Activated CD8-positive, alpha-beta memory T cell treated with anti-CD3 and anti-CD28 coated beads, Interleukin-2, amount 10 ng/mL, durations not matched to agents 7 days and 5 days (primary cell): Measurements from ENCODE around the gene UBE2K. TPM values are rescaled to one million over a fixed set of nuclear protein-coding genes. Genes with fewer than 3 reads are reported as not detected.
"Not testable (repeated sequence)": the region's sequence is repeated elsewhere in the genome, so short reads cannot be mapped to it uniquely, and the experiment has no call there.

Experiments
- ATAC-seq: fragments of 150-1000 bp; cut with Tn5 transposase; one replicate; pipeline ENCODE4 v1.10.0; 2021; ENCODE audit warnings: moderate library complexity
- CTCF ChIA-PET: fragments of 350-600 bp; sonication (Branson Sonifier 250); formaldehyde crosslinking; loops from one replicate; lab custom pipeline; 2021; ENCODE audit warnings: antibody characterized with exemption; lab: Charles Lee
- DNase-seq: peaks from one replicate; pipeline ENCODE4 v3.0.0-alpha.2; 2020
- H3K27ac Mint-ChIP-seq: one replicate; pipeline ENCODE4 v1.8.0; 2021; ENCODE audit warnings: mild to moderate bottlenecking, mixed read lengths
- H3K27me3 Mint-ChIP-seq: one replicate; pipeline ENCODE4 v1.8.0; 2021; ENCODE audit warnings: mixed read lengths
- H3K36me3 Mint-ChIP-seq: one replicate; pipeline ENCODE4 v1.8.0; 2021; ENCODE audit warnings: mild to moderate bottlenecking, mixed read lengths
- H3K4me1 Mint-ChIP-seq: one replicate; pipeline ENCODE4 v1.8.0; 2021; ENCODE audit warnings: mixed read lengths
- H3K4me3 Mint-ChIP-seq: one replicate; pipeline ENCODE4 v1.8.0; 2021; ENCODE audit warnings: mild to moderate bottlenecking, moderate library complexity, mixed read lengths
- H3K9me3 Mint-ChIP-seq: one replicate; pipeline ENCODE4 v1.8.0; 2022; ENCODE audit warnings: low read depth, mixed read lengths
- total RNA-seq, 2 experiments: library from RNA; stranded (reverse); gene quantifications; one replicate each; pipeline ENCODE4 v1.2.3, GENCODE V29; 2021

UBE2K gene
- total RNA-seq, 2 experiments from 2014 or later, result 75.4 to 90.4 TPM

DNA sequence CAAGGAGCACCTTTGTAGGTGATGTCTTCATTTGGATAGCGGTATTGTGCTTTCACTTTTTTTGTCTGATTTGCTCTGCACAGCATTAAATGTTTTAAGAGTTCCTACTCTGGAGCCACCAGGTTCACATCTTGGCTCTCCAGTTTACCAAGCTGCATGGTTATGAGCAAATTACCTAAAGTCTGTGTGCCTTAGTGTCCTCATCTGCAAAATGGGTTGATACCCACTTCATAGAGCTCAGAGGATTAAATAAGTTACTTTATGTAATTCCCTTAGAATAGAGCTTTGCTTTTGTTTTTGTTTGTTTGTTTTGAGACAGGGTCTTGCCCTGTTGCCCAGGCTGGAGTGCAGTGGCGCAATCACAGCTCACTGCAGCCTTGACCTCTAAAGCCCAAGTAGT, 58.2 kb downstream of the UBE2K start:
- H3K4me3 Mint-ChIP-seq, result no peak overlapping the region
- no peak overlapping the region for H3K27ac Mint-ChIP-seq
- ATAC-seq (no peak), DNase-seq (no peak)
- H3K27me3 Mint-ChIP-seq, result no peaks in the 10 kb centered on the region
- peaks cover 5% of the 10 kb centered on the region for H3K4me1 Mint-ChIP-seq
- CTCF ChIA-PET, result interaction anchor here (0.6 kb wide), 1 partner anchor 222 kb away, joined by 3 read pairs; no protein-coding TSS in a partner anchor
- peaks cover 25% of the 10 kb centered on the region for H3K36me3 Mint-ChIP-seq
- H3K9me3 Mint-ChIP-seq, result no peaks in the 10 kb centered on the region

GRCh38 chr4:39758176-39758575, 60.2 kb downstream of the UBE2K start:
- no peak for ATAC-seq
- Mint-ChIP-seq H3K9me3 (no peaks in the 10 kb centered on the region), H3K4me3 (no peak overlapping the region), H3K4me1 (peaks cover 4% of the 10 kb centered on the region), H3K36me3 (peaks cover 31% of the 10 kb centered on the region), H3K27ac (no peak overlapping the region), H3K27me3 (no peaks in the 10 kb centered on the region)
- CTCF ChIA-PET, result no interaction called here
- DNase-seq, result no peak

DNA sequence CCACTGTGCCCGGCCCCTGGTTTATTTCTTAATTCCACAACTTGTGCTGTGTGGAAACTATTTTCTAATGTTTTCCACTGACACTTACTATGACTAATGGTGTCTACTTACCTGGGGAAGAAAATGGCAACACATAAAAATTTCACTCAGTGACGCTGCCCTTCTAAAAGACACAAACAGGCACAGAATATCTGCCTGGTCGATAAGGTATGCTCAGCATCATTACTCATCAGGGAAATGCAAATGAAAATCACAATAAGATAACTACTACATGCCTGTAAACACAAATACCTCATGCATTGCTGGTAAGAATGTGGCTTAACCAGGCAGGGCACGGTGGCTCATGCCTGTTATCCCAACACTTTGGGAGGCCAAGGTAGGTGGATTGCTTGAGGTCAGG, 61.6 kb downstream of the UBE2K start:
- ATAC-seq (no peak), DNase-seq (no peak)
- CTCF ChIA-PET, result no interaction called here
- Mint-ChIP-seq H3K4me3 (no peak overlapping the region), H3K27me3 (no peaks in the 10 kb centered on the region), H3K27ac (no peak overlapping the region), H3K9me3 (no peaks in the 10 kb centered on the region), H3K4me1 (no peaks in the 10 kb centered on the region), H3K36me3 (peaks cover 32% of the 10 kb centered on the region)

DNA sequence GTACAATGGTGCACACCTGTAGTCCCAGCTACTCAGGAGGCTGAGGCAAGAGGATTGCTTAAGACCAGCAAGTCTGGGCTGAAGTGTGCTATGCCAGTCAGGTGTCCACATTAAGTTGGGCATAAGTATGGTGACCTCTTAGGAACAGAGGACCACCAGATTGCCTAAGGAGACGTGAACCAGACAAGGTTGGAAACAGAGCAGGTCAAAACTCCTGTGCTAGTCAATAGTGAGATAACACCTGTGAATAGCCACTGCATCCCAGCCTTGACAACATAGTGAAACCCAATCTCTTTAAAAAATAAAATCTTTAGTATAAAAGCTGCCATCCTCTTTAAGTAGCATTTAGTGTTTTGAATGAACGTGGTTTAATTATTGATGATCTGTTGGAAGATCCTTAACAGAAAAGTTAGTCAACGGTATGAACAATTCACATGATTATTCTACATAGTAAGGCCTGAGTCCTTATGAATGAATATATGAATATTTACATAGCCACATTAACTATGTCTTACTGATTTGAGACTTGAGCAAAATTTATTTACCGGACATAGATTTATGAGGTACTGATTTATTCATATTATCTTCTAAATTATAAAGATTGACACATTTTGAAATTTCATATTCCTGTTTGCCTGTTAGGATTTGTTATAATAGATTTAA, 63.2 kb downstream of the UBE2K start:
- CTCF ChIA-PET, result no interaction called here
- DNase-seq (no peak), ATAC-seq (no peak)
- Mint-ChIP-seq H3K9me3 (no peaks in the 10 kb centered on the region), H3K4me3 (no peak overlapping the region), H3K36me3 (peaks cover 32% of the 10 kb centered on the region), H3K27me3 (no peaks in the 10 kb centered on the region), H3K27ac (no peak overlapping the region), H3K4me1 (no peaks in the 10 kb centered on the region)

DNA sequence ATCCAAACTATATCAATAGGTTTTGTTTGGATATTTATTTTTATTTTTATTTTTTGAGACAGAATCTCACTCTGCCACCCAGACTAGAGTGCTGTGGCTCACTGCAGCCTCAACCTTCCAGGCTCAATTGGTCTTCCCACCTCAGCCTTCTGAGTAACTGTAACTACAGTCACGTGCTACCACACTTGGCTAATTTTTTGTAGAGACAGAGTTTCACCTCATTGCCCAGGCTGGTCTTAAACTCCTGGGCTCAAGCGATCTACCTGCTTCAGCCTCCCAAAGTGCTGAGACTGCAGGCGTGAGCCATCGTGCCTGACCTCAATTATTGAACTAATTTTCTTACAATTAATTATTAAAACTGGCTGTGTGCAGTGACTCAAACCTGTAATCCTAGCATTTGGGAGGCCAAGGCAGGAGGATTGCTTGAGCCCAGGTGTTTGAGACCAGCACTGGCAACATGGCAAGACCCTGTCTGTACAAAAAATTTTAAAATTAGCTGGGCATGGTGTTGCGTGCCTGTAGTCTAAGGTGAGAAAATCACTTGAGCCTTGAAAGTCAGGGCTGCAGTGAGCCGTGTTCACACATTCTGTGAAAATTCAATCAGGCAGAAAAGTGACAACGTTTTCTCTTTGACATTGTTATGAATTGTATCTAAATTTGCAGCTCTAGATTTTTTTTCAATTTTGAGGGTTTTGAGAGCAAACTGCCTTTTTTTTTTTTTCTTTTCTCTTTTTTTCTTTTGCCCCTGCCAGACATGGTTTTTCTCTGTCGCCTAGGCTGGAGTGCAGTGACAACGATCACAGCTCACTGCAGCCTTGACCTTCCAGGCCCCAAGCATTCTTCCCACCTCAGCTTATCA, 66.0 kb downstream of the UBE2K start:
- Mint-ChIP-seq H3K9me3 (no peaks in the 10 kb centered on the region), H3K36me3 (peaks cover 31% of the 10 kb centered on the region), H3K27ac (no peak overlapping the region), H3K4me3 (no peak overlapping the region), H3K4me1 (no peaks in the 10 kb centered on the region), H3K27me3 (no peaks in the 10 kb centered on the region)
- DNase-seq, result no peak
- CTCF ChIA-PET, result no interaction called here
- ATAC-seq, result no peak

DNA sequence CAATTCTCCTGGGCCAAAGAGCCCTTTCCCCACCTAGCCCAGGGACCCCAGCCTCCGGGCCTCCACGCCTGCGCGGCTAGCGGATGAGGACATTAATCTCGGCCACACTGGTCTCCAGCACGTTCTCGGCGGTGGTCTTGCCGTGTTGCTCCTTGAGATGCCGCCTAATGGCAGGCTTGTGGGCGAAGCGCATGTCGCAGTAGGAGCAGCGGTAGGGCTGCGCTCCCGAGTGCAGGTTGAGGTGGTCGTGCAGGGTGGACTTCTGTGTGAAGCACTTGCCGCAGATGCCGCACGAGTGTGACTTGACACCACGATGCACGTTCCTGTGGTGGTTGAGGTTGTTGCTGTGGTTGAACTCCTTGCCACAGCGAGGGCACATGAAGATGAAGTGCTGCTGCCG, 72.1 kb downstream of the UBE2K start:
- Mint-ChIP-seq H3K27me3 (no peaks in the 10 kb centered on the region), H3K27ac (no peak overlapping the region), H3K36me3 (peaks cover 27% of the 10 kb centered on the region), H3K9me3 (no peaks in the 10 kb centered on the region), H3K4me3 (no peak overlapping the region), H3K4me1 (no peaks in the 10 kb centered on the region)
- ATAC-seq, result no peak
- no peak for DNase-seq
- CTCF ChIA-PET, result no interaction called here

- Mint-ChIP-seq H3K36me3 (peaks cover 32% of the 10 kb centered on the region), H3K27ac (no peak overlapping the region), H3K27me3 (no peaks in the 10 kb centered on the region), H3K4me1 (no peaks in the 10 kb centered on the region), H3K4me3 (no peak overlapping the region), H3K9me3 (no peaks in the 10 kb centered on the region)
- CTCF ChIA-PET, result no interaction called here
- DNase-seq (no peak), ATAC-seq (no peak)
Measured at GRCh38 chr4:39770471-39770870, 72.5 kb downstream of the UBE2K start.

DNA sequence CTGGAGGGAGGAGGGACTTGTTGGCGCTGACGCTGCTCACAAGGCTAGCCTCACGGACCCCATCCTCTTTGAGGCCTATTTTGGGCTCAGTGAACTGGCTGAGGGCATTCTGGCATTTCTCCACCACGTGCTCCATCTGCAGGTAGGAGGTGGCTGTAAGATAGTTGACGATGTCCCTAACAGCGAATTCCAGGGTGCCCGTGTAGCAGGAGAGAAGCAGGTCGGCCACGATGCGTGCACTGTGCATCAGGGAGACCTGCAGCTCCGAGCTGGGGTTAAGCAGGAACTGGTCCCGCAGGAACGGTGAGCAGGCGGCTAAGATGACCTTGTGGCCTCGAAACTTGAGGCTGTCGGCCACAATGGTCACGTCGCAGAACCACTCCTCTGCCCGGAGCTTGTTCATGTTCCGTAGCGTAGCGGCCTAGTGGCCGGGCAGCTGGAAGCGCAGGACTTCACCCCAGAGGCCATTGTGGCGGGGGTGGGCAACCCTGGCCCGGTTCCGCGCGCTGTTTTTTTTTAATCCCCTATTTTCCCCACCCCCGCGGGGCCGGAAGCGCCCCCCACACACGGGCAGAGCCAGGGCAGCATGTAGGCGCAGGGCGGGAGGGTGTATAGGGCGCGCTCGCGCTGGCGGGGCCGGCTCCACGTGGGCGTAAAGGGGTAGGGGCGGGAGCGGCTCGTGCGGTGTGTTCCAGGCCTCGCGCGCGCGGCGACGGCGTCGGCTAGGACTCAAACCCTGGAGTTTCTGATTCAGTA, 73.2 kb downstream of the UBE2K start:
- peak; percentile 29 for DNase-seq
- CTCF ChIA-PET, result no interaction called here
- no peak for ATAC-seq
- Mint-ChIP-seq H3K27ac (no peak overlapping the region), H3K4me1 (no peaks in the 10 kb centered on the region), H3K27me3 (no peaks in the 10 kb centered on the region), H3K9me3 (no peaks in the 10 kb centered on the region), H3K4me3 (no peak overlapping the region), H3K36me3 (peaks cover 34% of the 10 kb centered on the region)

GRCh38 chr4:39781988-39782387, 84.1 kb downstream of the UBE2K start:
- not testable (repeated sequence) for H3K4me1 Mint-ChIP-seq

GRCh38 chr4:39785083-39785482, 87.1 kb downstream of the UBE2K start:
- ATAC-seq (no peak), DNase-seq (no peak)
- H3K27ac Mint-ChIP-seq, result no peak overlapping the region
- CTCF ChIA-PET, result no interaction called here
- H3K27me3 Mint-ChIP-seq, result no peaks in the 10 kb centered on the region
- no peaks in the 10 kb centered on the region for H3K4me1 Mint-ChIP-seq
- H3K36me3 Mint-ChIP-seq, result peaks cover 5% of the 10 kb centered on the region
- H3K9me3 Mint-ChIP-seq, result no peaks in the 10 kb centered on the region
- no peak overlapping the region for H3K4me3 Mint-ChIP-seq

More at GRCh38 chr4:39781988-39782387, 84.1 kb downstream of the UBE2K start:
- CTCF ChIA-PET, ATAC-seq, H3K27me3 Mint-ChIP-seq, DNase-seq, H3K27ac Mint-ChIP-seq, H3K9me3 Mint-ChIP-seq, H3K4me3 Mint-ChIP-seq: not testable (repeated sequence)
- peaks cover 20% of the 10 kb centered on the region for H3K36me3 Mint-ChIP-seq

- no peak for DNase-seq
- Mint-ChIP-seq H3K9me3 (no peaks in the 10 kb centered on the region), H3K27ac (no peak overlapping the region), H3K4me3 (no peak overlapping the region), H3K36me3 (peaks cover 1% of the 10 kb centered on the region), H3K4me1 (no peaks in the 10 kb centered on the region), H3K27me3 (no peaks in the 10 kb centered on the region)
- CTCF ChIA-PET, result no interaction called here
- ATAC-seq, result no peak
Measured at GRCh38 chr4:39786838-39787237, 88.9 kb downstream of the UBE2K start.

- Mint-ChIP-seq H3K4me3 (no peak overlapping the region), H3K4me1 (no peaks in the 10 kb centered on the region), H3K27me3 (no peaks in the 10 kb centered on the region), H3K36me3 (no peaks in the 10 kb centered on the region), H3K27ac (no peak overlapping the region), H3K9me3 (no peaks in the 10 kb centered on the region)
- no peak for DNase-seq
- no peak for ATAC-seq
- CTCF ChIA-PET, result interaction anchor here (0.8 kb wide), 1 partner anchor 323 kb away, joined by 3 read pairs; no protein-coding TSS in a partner anchor
Measured at GRCh38 chr4:39792128-39792527, 94.2 kb downstream of the UBE2K start.

DNA sequence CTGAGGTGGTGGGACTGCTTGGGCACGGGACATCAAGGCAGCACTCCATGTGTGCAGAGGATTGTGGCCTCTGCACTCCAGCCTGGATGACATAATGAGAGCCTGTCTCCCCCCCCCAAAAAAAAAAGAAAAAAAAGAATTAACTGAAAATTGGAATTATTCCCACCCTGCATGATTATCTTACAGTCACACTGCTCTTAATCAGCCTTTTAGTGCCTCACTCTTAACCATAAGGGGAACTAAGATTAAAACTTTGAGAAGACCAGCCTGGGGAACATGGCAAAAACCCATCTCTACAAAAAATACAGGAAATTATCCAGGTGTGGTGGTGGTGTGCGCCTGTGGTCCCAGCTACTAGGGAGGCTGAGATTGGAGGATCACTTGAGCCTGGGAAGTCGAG, 94.6 kb downstream of the UBE2K start:
- no peaks in the 10 kb centered on the region for H3K27me3 Mint-ChIP-seq
- no peak for ATAC-seq
- H3K27ac Mint-ChIP-seq, result no peak overlapping the region
- H3K4me1 Mint-ChIP-seq, result no peaks in the 10 kb centered on the region
- CTCF ChIA-PET, result no interaction called here
- DNase-seq, result peak; percentile 34
- H3K36me3 Mint-ChIP-seq, result no peaks in the 10 kb centered on the region
- H3K9me3 Mint-ChIP-seq, result no peaks in the 10 kb centered on the region
- no peak overlapping the region for H3K4me3 Mint-ChIP-seq
